ENCODE data around the gene NTRK3. TPM values are rescaled to one million over a fixed set of nuclear protein-coding genes. Genes with fewer than 3 reads are reported as not detected.

Gene NTRK3
- total RNA-seq, 1 experiment from 2014 or later: not detected

- CTCF ChIA-PET: no interaction called here
- Mint-ChIP-seq H3K27ac (ENCODE audit: low read depth, unreplicated experiment) (no peak overlapping the region), H3K36me3 (ENCODE audit: insufficient read depth, unreplicated experiment) (no peaks in the 10 kb centered on the region), H3K4me1 (ENCODE audit: insufficient read depth, unreplicated experiment) (no peaks in the 10 kb centered on the region), H3K9me3 (ENCODE audit: unreplicated experiment) (peaks cover 68% of the 10 kb centered on the region), H3K27me3 (ENCODE audit: insufficient read depth, unreplicated experiment) (no peaks in the 10 kb centered on the region), H3K4me3 (ENCODE audit: unreplicated experiment) (no peak overlapping the region)
- no peak for TF ChIP-seq CTCF (IDR thresholded peaks at IDR 0.05; ENCODE audit: unreplicated experiment)
- DNase-seq (ENCODE audit: unreplicated experiment): no peak
- BruUV-seq (replicated peaks): no TSS peak
- intact Hi-C loops (cut with micrococcal nuclease): no loop called here
- POLR2A ChIA-PET: no interaction called here
Observed at GRCh38 chr15:88006146-88006545, 250.4 kb downstream of the NTRK3 start.

- no peak for DNase-seq (ENCODE audit: unreplicated experiment)
- intact Hi-C loops (cut with micrococcal nuclease): no loop called here
- ChIA-PET POLR2A (no interaction called here), CTCF (no interaction called here)
- Mint-ChIP-seq H3K27ac (ENCODE audit: low read depth, unreplicated experiment) (no peak overlapping the region), H3K36me3 (ENCODE audit: insufficient read depth, unreplicated experiment) (no peaks in the 10 kb centered on the region), H3K27me3 (ENCODE audit: insufficient read depth, unreplicated experiment) (no peaks in the 10 kb centered on the region), H3K4me1 (ENCODE audit: insufficient read depth, unreplicated experiment) (no peaks in the 10 kb centered on the region), H3K9me3 (ENCODE audit: unreplicated experiment) (peaks cover 58% of the 10 kb centered on the region), H3K4me3 (ENCODE audit: unreplicated experiment) (no peak overlapping the region)
- no peak for TF ChIP-seq CTCF (IDR thresholded peaks at IDR 0.05; ENCODE audit: unreplicated experiment)
- BruUV-seq (replicated peaks): no TSS peak
Observed at GRCh38 chr15:88004399-88004798, 252.1 kb downstream of the NTRK3 start.

GRCh38 chr15:88003541-88004327 lies 252.8 kb downstream of the NTRK3 start:
- CTCF ChIA-PET: interaction anchor here (0.6 kb wide), 2 partner anchors 451 to 647 kb away, joined by 3 read pairs; no protein-coding TSS in a partner anchor
- BruUV-seq (replicated peaks): no TSS peak
- DNase-seq (ENCODE audit: unreplicated experiment): no peak

GRCh38 chr15:88002706-88003105 lies 253.8 kb downstream of the NTRK3 start:
- BruUV-seq (replicated peaks): no TSS peak
- Mint-ChIP-seq H3K27me3 (ENCODE audit: insufficient read depth, unreplicated experiment) (no peaks in the 10 kb centered on the region), H3K27ac (ENCODE audit: low read depth, unreplicated experiment) (no peak overlapping the region), H3K36me3 (ENCODE audit: insufficient read depth, unreplicated experiment) (no peaks in the 10 kb centered on the region), H3K9me3 (ENCODE audit: unreplicated experiment) (peaks cover 53% of the 10 kb centered on the region), H3K4me1 (ENCODE audit: insufficient read depth, unreplicated experiment) (no peaks in the 10 kb centered on the region), H3K4me3 (ENCODE audit: unreplicated experiment) (no peak overlapping the region)
- POLR2A ChIA-PET: no interaction called here
- intact Hi-C loops (cut with micrococcal nuclease): no loop called here
- DNase-seq (ENCODE audit: unreplicated experiment): no peak
- TF ChIP-seq CTCF (IDR thresholded peaks at IDR 0.05; ENCODE audit: unreplicated experiment): no peak
- CTCF ChIA-PET: interaction anchor here (0.6 kb wide), 1 partner anchor 452 kb away, joined by 3 read pairs; no protein-coding TSS in a partner anchor

More at GRCh38 chr15:88003541-88004327, 252.8 kb downstream of the NTRK3 start:
- Mint-ChIP-seq H3K27ac (ENCODE audit: low read depth, unreplicated experiment) (no peak overlapping the region), H3K4me1 (ENCODE audit: insufficient read depth, unreplicated experiment) (no peaks in the 10 kb centered on the region), H3K27me3 (ENCODE audit: insufficient read depth, unreplicated experiment) (no peaks in the 10 kb centered on the region), H3K4me3 (ENCODE audit: unreplicated experiment) (no peak overlapping the region), H3K36me3 (ENCODE audit: insufficient read depth, unreplicated experiment) (no peaks in the 10 kb centered on the region), H3K9me3 (ENCODE audit: unreplicated experiment) (peaks cover 60% of the 10 kb centered on the region)
- intact Hi-C loops (cut with micrococcal nuclease): no loop called here
- POLR2A ChIA-PET: no interaction called here
- no peak for TF ChIP-seq CTCF (IDR thresholded peaks at IDR 0.05; ENCODE audit: unreplicated experiment)

Measured in MCF 10A (cell line).